ENCODE results near the gene CLEC1A. TPM values are rescaled to one million over a fixed set of nuclear protein-coding genes. Genes with fewer than 3 reads are reported as not detected.

Gene CLEC1A
- total RNA-seq, 1 experiment from 2014 or later: not detected

GRCh38 chr12:10042167-10042566 lies 56.6 kb downstream of the CLEC1A start:
- no peaks in the 10 kb centered on the region for H3K9me3 ChIP-seq (ENCODE audit: control insufficient read depth in 1 of 2, insufficient read depth in 1 of 2, low read depth in 1 of 2, low read length in 2 of 2)
- H3K36me3 ChIP-seq (ENCODE audit: control insufficient read depth in 1 of 2, insufficient read depth in 2 of 2, low read length in 2 of 2): no peaks in the 10 kb centered on the region
- no peak overlapping the region for H3K4me2 ChIP-seq (ENCODE audit: low read length)
- ATAC-seq (no peak), DNase-seq (ENCODE audit: low read depth, low spot score) (no peak)
- H2AFZ ChIP-seq (ENCODE audit: low read depth, low read length, poor library complexity, severe bottlenecking): no peak overlapping the region
- intact Hi-C loops (cut with micrococcal nuclease): no loop called here
- ChIA-PET POLR2A (no interaction called here), CTCF (no interaction called here), RAD21 (ENCODE audit: low non-redundant PET in 1 of 2, low total read pairs in 2 of 2, uncharacterized antibody in 2 of 2, unreplicated experiment in 2 of 2) (no interaction called here)
- no peaks in the 10 kb centered on the region for H4K20me1 ChIP-seq (ENCODE audit: insufficient read depth)
- H3K4me3 ChIP-seq (replicated peaks in 1 of 2; ENCODE audit: low read depth in 1 of 2, low read length in 2 of 2): no peak overlapping the region
- no peak overlapping the region for H3K27ac ChIP-seq (ENCODE audit: low read depth, low read length)
- peaks cover 50% of the 10 kb centered on the region for H3K27me3 ChIP-seq (ENCODE audit: insufficient read depth, low read length)
- TF ChIP-seq ATF3 (IDR thresholded peaks at IDR 0.05) (no peak), CBX3 (IDR thresholded peaks at IDR 0.05; ENCODE audit: low read depth) (no peak), EZH2phosphoT487 (IDR thresholded peaks at IDR 0.05; ENCODE audit: borderline replicate concordance) (no peak), POLR2AphosphoS5 (IDR thresholded peaks at IDR 0.05; ENCODE audit: low read depth, low read length) (no peak), ELF1 (IDR thresholded peaks at IDR 0.05; ENCODE audit: borderline replicate concordance, low read depth) (no peak), TCF7L2 (IDR thresholded peaks at IDR 0.05; ENCODE audit: borderline replicate concordance, extremely low read depth, insufficient read depth, insufficient read length) (no peak), ZNF274 (IDR thresholded peaks at IDR 0.05; ENCODE audit: low read depth, low read length) (no peak), ZFX (IDR thresholded peaks at IDR 0.05) (no peak), EGR1 (IDR thresholded peaks at IDR 0.05; ENCODE audit: low read depth) (no peak), EZH2 (IDR thresholded peaks at IDR 0.05) (no peak), POLR2A (IDR thresholded peaks at IDR 0.05; ENCODE audit: borderline replicate concordance, extremely low read depth, insufficient read depth, insufficient read length) (no peak)
- H3K4me1 ChIP-seq (ENCODE audit: control insufficient read depth in 1 of 2, insufficient read depth in 2 of 2, low read length in 2 of 2): no peaks in the 10 kb centered on the region
- H3K9me2 ChIP-seq (ENCODE audit: insufficient read depth): no peaks in the 10 kb centered on the region
- H3K9ac ChIP-seq (ENCODE audit: low read length): no peak overlapping the region
- no peaks in the 10 kb centered on the region for H3K79me2 ChIP-seq (ENCODE audit: insufficient read depth, low read length)
- BruUV-seq (replicated peaks): no TSS peak
